Hematopoietic multipotent progenitor cell treated with erythropoietin and hydrocortisone succinate and interleukin-3 and kit ligand, for 4 days (in vitro differentiated cells): ENCODE data around the gene GXYLT1.
A peak's percentile ranks its signal among the peaks of the same experiment; 100 is the strongest.
"Not testable (repeated sequence)": the region's sequence is repeated elsewhere in the genome, so short reads cannot be mapped to it uniquely, and the experiment has no call there.

ENCODE experiments used
- DNase-seq: peaks from one replicate; pipeline ENCODE4 v3.0.0-alpha.2; 2015

GXYLT1 gene

DNA sequence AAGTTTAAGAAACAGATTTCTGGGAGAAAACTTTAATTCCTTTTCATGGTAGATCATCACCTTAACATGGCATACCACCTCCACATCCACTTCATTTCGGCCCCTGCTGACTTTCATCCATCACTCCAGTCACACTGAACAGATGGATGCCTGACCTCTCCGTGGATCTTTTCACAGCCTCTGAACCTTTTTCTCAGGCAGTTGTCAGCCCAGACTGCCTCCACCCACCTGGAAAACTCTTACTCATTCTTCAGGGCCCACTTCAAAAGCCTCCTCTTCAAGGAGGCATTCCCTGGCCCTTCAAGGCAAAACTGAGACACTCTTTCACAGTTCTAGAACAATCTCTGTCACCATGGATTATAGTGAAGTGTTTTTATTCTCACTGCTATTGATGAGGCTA lies 52.9 kb downstream of the GXYLT1 start:
- no peak for DNase-seq

GRCh38 chr12:42090899-42091298 lies 53.8 kb downstream of the GXYLT1 start:
- DNase-seq = no peak

GRCh38 chr12:42086031-42086430 lies 58.6 kb downstream of the GXYLT1 start:
- DNase-seq = peak; percentile 73

GRCh38 chr12:42085594-42085993 lies 59.1 kb downstream of the GXYLT1 start:
- DNase-seq = peak; percentile 60

- no peak for DNase-seq
These were observed 60.2 kb downstream of the GXYLT1 start for GRCh38 chr12:42084522-42084921.

DNA sequence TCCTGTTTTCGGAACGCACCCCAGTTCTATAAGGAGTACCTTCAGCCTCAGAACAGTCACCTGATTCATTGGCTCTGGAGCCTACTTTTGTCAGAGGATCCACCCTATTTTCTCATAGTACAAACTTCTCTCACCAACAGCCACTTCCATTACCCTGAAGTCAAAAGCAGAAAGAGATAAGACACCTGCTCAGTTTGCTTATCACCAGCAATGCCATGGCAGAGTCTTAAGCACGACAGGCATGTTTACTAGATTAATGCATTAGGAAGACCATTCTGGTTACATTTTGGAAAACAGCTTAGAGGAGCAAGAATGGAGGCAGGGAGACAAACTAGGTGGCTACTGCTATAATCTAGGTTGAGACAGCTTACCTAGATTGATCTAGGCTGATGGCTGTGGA lies 67.7 kb downstream of the GXYLT1 start:
- DNase-seq = peak; percentile 78

- DNase-seq = no peak
These were observed 74.6 kb downstream of the GXYLT1 start for GRCh38 chr12:42070036-42070435.

- DNase-seq = no peak
These were observed 85.5 kb downstream of the GXYLT1 start for GRCh38 chr12:42059127-42059526.

DNA sequence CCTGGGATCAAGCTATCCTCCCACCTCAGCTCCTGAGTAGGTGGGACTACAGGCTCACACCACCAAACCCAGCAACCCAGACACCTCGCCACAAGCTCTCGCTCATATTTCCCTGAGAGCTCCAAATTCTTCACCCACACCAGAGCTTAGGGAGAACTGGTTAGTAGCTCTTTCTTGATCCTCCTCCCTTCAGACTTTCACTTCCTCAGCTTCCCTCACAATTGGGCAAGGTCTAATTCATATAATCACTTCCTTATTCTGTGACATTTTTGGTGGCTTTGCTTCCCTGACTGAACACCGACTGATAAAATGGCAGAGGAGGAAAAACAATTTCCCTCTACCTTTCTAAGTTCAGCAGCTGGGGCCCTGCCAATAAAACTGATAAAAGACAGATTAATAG lies 88.5 kb downstream of the GXYLT1 start:
- DNase-seq = peak; percentile 55

GRCh38 chr12:42053456-42053855 lies 91.2 kb downstream of the GXYLT1 start:
- DNase-seq = no peak

DNA sequence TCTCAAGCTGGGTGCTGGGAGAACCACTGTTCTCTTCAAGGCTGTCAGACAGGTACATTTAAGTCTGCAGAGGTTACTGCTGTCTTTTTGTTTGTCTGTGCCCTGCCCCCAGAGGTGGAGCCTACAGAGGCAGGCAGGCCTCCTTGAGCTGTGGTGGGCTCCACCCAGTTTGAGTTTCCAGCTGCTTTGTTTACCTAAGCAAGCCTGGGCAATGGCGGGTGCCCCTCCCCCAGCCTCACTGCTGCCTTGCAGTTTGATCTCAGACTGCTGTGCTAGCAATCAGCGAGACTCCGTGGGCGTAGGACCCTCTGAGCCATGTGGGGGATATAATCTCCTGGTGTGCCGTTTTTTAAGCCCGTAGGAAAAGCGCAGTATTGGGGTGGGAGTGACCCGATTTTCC lies 95.7 kb downstream of the GXYLT1 start:
- DNase-seq = not testable (repeated sequence)

GRCh38 chr12:42039577-42039976 lies 105.1 kb downstream of the GXYLT1 start:
- DNase-seq = no peak

DNA sequence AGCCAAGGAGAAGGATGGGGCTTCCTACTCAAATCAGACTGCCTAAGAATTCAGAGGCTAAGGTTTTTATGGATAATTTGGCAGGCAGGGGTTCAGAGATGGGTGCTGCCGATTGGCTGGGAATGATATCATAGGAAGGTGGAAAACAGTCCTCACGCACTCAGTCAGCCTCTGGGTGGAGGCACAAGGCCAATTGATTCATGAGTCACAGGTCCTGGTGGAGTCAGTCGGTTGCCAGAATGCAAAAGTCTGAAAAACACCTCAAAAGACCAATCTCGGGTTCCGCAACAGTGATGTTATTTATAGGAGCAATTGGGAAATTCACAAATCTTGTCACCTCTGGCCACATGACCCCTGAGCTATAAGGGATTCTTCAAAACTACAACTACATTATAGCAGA lies 105.5 kb downstream of the GXYLT1 start:
- DNase-seq = no peak

- no peak for DNase-seq
These were observed 112.7 kb downstream of the GXYLT1 start for GRCh38 chr12:42031847-42032564.
